ENCODE results near the gene ZNF777.
A peak's percentile ranks its signal among the peaks of the same experiment; 100 is the strongest.
"Not testable (repeated sequence)": the region's sequence is repeated elsewhere in the genome, so short reads cannot be mapped to it uniquely, and the experiment has no call there.

The ZNF777 gene

DNA sequence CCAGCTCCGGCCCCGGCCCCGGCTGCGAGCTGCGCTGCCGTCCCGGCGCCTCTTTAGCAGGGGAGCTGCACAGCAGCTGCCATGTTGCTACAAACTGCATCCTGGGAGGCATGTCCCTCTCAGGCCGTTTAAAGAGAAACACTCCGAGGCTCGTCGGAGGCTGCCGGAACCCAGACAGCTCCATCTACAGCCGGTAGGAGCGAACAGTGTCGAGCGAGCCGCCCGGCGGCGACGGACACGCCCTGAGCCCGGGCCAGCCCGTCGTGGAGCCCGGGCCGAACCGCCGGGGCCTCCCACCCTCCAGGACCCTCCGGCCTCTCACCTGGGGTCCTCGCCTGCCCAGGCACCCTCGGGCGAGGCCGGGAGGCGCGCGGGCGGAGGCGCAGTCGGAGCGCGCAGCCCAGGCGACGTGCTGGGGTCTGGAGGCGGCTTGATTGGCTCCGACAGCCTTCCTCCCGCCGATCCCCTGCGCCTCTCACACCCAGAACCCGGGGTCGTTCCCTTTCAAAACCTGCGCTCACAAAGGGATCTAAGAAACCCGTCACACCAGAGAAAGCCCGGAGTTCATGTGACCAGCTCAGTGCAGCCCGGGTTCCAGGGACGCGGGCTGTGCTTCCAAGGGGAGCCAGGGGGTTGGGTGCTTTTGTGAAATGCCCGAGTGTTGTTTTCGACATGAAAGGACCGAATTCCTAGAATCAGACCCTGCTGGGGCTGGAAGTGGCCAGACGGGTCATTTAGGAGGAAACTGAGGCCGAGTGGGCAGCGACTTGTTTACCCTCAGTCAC, at the start of gene ZNF777:
TSS of gene ZNF777 (minus strand) at position 570 of the 785 bp plus-strand sequence. CDS start 5,040 bp downstream, outside the sequence.
- DNase-seq (ENCODE audit: low read depth) = peak; percentile 70

- no peak for DNase-seq (ENCODE audit: low read depth)
Measured at GRCh38 chr7:149510248-149510647, 49.4 kb upstream of the ZNF777 start.

DNA sequence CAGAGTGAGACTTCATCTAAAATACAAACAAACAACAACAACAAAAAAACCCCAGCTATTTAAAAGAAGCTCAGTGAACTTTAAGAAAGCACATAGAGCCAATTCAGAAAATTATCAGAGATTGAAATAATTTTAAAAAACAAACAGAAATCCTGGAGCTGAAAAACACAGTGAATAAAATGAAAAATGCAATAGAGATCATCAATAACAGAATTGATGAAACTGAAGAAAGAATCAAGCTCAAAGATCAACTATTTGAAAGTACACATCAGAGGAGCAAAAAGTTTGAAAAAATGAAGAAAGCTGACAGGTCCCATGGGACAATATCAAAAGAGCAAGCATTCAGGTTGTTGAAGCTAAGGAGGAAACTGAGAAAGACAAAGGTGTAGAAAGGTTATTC, 48.9 kb upstream of the ZNF777 start:
- DNase-seq (ENCODE audit: low read depth) = no peak

GRCh38 chr7:149505551-149505950, 44.7 kb upstream of the ZNF777 start:
- DNase-seq (ENCODE audit: low read depth) = no peak

GRCh38 chr7:149501651-149502050, 40.8 kb upstream of the ZNF777 start:
- DNase-seq (ENCODE audit: low read depth) = no peak

DNA sequence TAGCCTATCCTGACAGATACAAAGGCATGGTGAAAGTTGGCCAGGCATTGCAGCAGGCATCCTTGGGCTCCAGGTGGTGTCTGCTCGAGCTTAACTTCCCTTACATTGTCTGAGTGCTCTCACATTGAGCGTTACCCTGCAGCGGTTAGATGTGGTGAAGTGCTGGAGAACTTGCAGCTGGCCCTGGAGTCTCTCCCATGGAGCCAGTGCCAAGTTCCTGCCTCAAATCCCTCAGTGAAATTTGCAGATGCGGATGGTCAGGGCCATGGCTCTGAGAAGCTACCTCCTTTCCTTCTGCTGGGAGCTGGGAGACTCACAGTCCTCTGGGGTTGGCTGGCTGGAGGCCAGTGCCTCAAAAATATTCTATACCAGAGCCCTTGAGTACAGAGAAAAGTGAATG, 40.0 kb upstream of the ZNF777 start:
- no peak for DNase-seq (ENCODE audit: low read depth)

GRCh38 chr7:149500201-149500600, 39.3 kb upstream of the ZNF777 start:
- no peak for DNase-seq (ENCODE audit: low read depth)

GRCh38 chr7:149498811-149499210, 37.9 kb upstream of the ZNF777 start:
- no peak for DNase-seq (ENCODE audit: low read depth)

GRCh38 chr7:149497467-149498261, 36.8 kb upstream of the ZNF777 start, which contains the start of gene ZNF746:
TSS of gene ZNF746 (minus strand) at chr7:149497809. CDS start at chr7:149497536, 273 bp downstream.
- DNase-seq (ENCODE audit: low read depth) = peak; percentile 73

GRCh38 chr7:149496642-149497391, 36.0 kb upstream of the ZNF777 start:
- DNase-seq (ENCODE audit: low read depth) = peak; percentile 38

DNA sequence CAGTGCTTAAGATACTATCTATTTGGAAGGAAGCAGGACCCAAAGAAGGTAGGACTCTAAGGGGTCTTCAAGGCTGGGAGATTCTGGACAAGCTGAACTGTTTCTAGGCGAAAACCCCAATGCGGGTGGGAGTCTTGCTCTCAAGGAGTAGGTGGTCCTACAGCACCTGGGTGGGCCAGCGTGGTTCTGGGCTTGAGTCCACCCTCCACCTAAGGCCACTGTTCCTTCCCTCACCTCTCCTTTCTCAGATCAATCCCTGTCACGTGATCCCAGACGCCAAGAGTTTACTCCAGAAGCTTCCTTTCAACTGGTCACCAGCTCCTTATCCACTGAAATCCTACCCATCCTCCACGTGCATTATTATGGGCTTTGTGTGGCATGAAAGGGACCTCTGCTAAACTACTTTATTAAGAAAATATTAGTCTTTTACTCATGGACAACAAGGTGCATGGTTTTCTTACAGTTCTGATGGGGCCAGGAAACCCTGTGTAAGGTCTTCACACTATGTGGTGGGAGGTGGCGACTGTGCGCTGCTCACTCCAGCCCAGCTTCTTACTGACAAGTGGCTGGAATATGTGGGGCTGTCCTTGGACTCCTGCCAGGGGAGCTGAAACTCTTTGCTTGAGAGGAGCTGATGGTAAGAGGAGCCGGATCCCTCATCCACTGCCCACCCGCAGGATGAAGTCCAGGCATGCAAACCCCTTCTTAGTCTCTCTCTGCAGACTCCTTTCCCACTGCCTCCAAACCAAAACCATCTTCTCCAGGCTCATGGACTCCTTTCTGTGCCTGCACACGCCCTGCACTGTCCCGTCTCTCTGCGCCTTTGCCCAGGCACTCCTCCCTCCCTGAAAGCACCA, 35.2 kb upstream of the ZNF777 start:
- DNase-seq (ENCODE audit: low read depth) = no peak

GRCh38 chr7:149494738-149495368, 34.0 kb upstream of the ZNF777 start:
- no peak for DNase-seq (ENCODE audit: low read depth)

DNA sequence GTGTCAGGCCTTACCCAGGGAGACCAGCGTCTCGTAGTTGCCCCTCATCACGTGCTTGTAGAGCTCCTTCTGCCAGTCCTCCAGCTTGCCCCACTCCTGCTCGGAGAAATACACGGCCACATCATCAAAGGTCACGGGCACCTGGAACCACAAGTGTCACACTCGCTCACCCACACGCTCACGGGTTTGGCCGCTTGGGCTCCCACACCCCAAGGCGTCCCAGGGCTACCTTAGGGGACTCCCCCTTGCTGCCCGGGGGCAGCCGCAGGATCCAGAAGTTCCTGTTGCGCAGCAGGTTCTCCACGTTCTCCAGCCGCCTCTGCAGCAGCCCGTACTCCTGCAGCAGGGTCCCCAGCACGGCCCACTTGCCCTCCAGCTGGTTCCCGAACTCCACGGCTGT, 33.1 kb upstream of the ZNF777 start:
- not testable (repeated sequence) for DNase-seq (ENCODE audit: low read depth)

DNA sequence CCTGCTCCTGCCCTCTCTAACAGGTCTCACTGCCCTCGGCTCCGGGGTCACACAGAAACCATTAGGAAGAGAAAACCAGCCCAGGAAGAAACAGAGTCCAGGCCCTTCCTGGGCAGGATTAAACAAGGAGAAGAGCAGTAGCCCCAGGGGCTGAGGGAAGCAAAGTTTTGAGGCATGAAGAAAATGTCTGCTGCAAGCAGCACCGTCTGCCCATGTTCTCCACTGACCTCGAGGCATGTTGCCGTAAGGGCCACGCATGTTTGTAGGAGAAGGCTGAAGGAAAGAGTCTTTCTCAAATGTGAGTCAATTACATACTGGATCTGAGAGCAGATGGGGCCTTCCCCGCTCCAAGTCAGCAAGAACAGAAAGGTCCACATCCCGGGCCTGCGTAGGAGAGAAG, 32.5 kb upstream of the ZNF777 start:
- no peak for DNase-seq (ENCODE audit: low read depth)

GRCh38 chr7:149490083-149490760, 29.4 kb upstream of the ZNF777 start:
- no peak for DNase-seq (ENCODE audit: low read depth)

DNA sequence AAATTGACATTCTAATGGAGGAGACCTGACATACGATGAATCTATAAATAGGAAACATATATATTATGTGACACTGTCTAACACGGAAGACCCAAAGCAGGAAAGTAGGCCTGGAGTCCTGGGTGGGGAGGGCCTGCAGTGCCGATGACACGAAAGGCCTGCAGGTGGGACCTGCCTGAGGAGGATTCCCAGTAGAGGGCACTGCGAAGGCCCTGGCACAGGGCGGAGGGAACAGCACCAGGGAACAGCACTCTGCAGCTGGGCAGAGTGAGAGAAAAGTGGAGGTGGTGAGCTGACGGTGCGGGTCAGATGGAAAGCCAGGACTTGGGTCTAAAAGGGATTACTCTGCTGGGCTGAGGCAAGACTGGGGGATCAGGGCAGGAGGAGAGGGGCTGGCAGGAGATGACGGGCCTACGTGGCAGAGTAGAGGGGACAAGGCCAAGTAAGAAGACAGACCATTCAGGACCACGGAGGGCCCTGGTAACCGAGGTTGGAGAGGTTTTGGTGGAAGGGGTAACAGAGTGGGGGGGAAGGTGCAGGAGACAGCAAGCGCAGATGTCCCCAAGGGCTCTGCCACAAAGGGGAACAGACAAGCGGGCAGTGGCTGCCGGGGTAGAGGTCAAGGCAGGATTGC, 28.6 kb upstream of the ZNF777 start:
- DNase-seq (ENCODE audit: low read depth) = no peak

GRCh38 chr7:149479568-149479967, 18.7 kb upstream of the ZNF777 start:
- no peak for DNase-seq (ENCODE audit: low read depth)

DNA sequence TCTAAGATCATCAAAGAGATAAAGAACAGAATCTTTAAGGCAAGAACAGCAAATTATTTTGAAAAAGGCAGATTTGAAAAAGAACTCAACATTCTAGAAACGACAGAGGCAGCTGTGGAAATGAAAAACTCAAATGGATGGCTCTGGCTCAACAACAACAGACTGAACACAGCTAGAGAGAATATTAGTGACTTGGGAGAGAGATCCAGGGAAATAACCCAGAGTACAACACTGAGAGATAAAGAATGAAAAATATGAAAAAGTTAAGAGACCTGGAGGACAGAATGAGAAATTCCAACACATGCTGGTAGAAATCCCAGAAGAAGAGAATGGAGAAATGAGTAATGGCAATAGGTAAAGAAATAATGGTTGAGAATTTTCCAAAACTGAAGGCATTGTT, 17.9 kb upstream of the ZNF777 start:
- DNase-seq (ENCODE audit: low read depth) = no peak

- no peak for DNase-seq (ENCODE audit: low read depth)
Measured at GRCh38 chr7:149477494-149478443, 16.9 kb upstream of the ZNF777 start.

Data from activated T-helper 9 cell treated with anti-CD3 and anti-CD28 coated beads, Interleukin-2, amount 50 U/mL, for 16 hours (primary cell).